GM18519 (cell line): ENCODE measurements around the gene EED.

Source experiments
- ATAC-seq: cut with Tn5 transposase; IDR thresholded peaks from one replicate; pipeline ENCODE4 v1.9.1; 2021; ENCODE audit warnings: mild to moderate bottlenecking, moderate library complexity; ENCODE audit not compliant: unreplicated experiment, low FRiP score

EED gene

GRCh38 chr11:86246293-86246675 lies 1.7 kb downstream of the EED start:
- ATAC-seq, result no peak

GRCh38 chr11:86247608-86248007 lies 3.1 kb downstream of the EED start:
- ATAC-seq, result no peak

- ATAC-seq, result no peak
Measured at GRCh38 chr11:86248609-86249008, 4.1 kb downstream of the EED start.

- no peak for ATAC-seq
Measured at GRCh38 chr11:86249307-86250098, 5.0 kb downstream of the EED start.

- no peak for ATAC-seq
Measured at GRCh38 chr11:86251345-86251744, 6.8 kb downstream of the EED start.

- peak; percentile 90 for ATAC-seq
Measured at GRCh38 chr11:86255896-86256295, 11.3 kb downstream of the EED start.

- no peak for ATAC-seq
Measured at GRCh38 chr11:86256608-86257007, 12.1 kb downstream of the EED start.

GRCh38 chr11:86257446-86257845 lies 12.9 kb downstream of the EED start:
- no peak for ATAC-seq

- ATAC-seq, result no peak
Measured at GRCh38 chr11:86259730-86260129, 15.2 kb downstream of the EED start.

GRCh38 chr11:86261328-86261727 lies 16.8 kb downstream of the EED start:
- no peak for ATAC-seq

- no peak for ATAC-seq
Measured at GRCh38 chr11:86262387-86262786, 17.8 kb downstream of the EED start.

GRCh38 chr11:86264649-86265048 lies 20.1 kb downstream of the EED start:
- ATAC-seq, result no peak

- ATAC-seq, result no peak
Measured at GRCh38 chr11:86265194-86265593, 20.6 kb downstream of the EED start.

- no peak for ATAC-seq
Measured at GRCh38 chr11:86269645-86270044, 25.1 kb downstream of the EED start.

GRCh38 chr11:86274503-86274902 lies 29.9 kb downstream of the EED start:
- ATAC-seq, result no peak

- ATAC-seq, result no peak
Measured at GRCh38 chr11:86274999-86275398, 30.4 kb downstream of the EED start.

- ATAC-seq, result no peak
Measured at GRCh38 chr11:86275493-86276370, 31.2 kb downstream of the EED start.

GRCh38 chr11:86277741-86278140 lies 33.2 kb downstream of the EED start:
- no peak for ATAC-seq

- no peak for ATAC-seq
Measured at GRCh38 chr11:86278226-86278625, 33.7 kb downstream of the EED start.

GRCh38 chr11:86279747-86280146 lies 35.2 kb downstream of the EED start:
- no peak for ATAC-seq

- ATAC-seq, result no peak
Measured at GRCh38 chr11:86287468-86287796, 42.9 kb downstream of the EED start.
